ENCODE data around the gene CTBP2.

CTBP2 gene

DNA sequence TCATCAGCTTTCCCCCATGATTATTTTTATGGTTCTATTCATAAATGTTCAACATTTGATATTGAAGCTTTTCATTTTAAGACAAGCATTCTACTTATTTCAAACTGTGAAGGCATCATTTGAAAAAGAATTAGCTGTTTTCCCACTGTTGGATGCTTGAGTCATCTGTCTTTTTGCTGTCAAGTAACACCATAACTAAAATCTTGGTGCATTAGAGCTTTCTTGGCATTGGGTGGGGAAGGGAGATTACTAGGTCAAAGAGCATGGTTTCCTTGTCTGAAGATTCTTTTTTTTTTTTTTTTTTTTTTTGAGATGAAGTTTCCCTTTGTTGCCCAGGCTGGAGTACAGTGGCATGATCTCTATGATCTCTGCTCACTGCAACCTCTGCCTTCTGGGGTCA is 68.5 kb downstream of the CTBP2 start:
- no peak overlapping the region for H3K4me3 ChIP-seq (ENCODE audit: low read length in 2 of 2)
- H3K4me1 ChIP-seq (ENCODE audit: control insufficient read depth in 2 of 2, insufficient read depth in 2 of 2, low read length in 2 of 2) = peaks cover 0 to 10% of the 10 kb centered on the region in 2 donors
- peaks cover 17 to 22% of the 10 kb centered on the region in 2 donors for H3K36me3 ChIP-seq (ENCODE audit: control insufficient read depth in 2 of 2, insufficient read depth in 2 of 2, low read length in 2 of 2)
- H3K27me3 ChIP-seq (ENCODE audit: control insufficient read depth in 2 of 2, insufficient read depth in 2 of 2, low read length in 2 of 2) = no peaks in the 10 kb centered on the region
- no peak overlapping the region for H3K27ac ChIP-seq (ENCODE audit: low read depth in 2 of 2, low read length in 2 of 2)
- H3K9ac ChIP-seq (ENCODE audit: low read depth in 1 of 2, low read length in 2 of 2) = no peak overlapping the region
- no peaks in the 10 kb centered on the region for H3K9me3 ChIP-seq (ENCODE audit: control insufficient read depth in 2 of 2, low read length in 2 of 2)

DNA sequence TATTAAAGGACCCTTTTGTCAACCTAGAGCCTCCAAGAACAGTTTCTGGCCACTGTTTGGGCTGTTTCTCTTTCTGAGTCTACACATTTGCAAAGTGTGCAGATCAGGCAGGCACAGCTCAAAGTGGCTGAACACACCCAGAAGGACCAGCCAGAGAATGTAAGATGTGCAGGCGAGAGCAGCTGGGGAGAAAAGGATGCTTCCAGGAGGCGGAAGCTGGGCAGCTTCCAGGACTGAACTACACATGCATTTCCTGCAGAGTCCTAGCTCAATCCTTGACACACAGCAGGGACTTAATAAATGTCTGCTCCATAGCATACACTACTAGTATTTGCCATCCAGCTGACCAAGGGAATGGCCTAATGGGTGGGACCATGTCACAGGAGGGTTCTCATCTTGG is 70.9 kb downstream of the CTBP2 start:
- peaks cover 0 to 10% of the 10 kb centered on the region in 2 donors for H3K4me1 ChIP-seq (ENCODE audit: control insufficient read depth in 2 of 2, insufficient read depth in 2 of 2, low read length in 2 of 2)
- no peak overlapping the region for H3K4me3 ChIP-seq (ENCODE audit: low read length in 2 of 2)
- H3K9ac ChIP-seq (ENCODE audit: low read depth in 1 of 2, low read length in 2 of 2) = no peak overlapping the region
- H3K36me3 ChIP-seq (ENCODE audit: control insufficient read depth in 2 of 2, insufficient read depth in 2 of 2, low read length in 2 of 2) = peaks cover 24 to 25% of the 10 kb centered on the region in 2 donors
- no peak overlapping the region for H3K27ac ChIP-seq (ENCODE audit: low read depth in 2 of 2, low read length in 2 of 2)
- no peaks in the 10 kb centered on the region for H3K27me3 ChIP-seq (ENCODE audit: control insufficient read depth in 2 of 2, insufficient read depth in 2 of 2, low read length in 2 of 2)
- H3K9me3 ChIP-seq (ENCODE audit: control insufficient read depth in 2 of 2, low read length in 2 of 2) = no peaks in the 10 kb centered on the region

DNA sequence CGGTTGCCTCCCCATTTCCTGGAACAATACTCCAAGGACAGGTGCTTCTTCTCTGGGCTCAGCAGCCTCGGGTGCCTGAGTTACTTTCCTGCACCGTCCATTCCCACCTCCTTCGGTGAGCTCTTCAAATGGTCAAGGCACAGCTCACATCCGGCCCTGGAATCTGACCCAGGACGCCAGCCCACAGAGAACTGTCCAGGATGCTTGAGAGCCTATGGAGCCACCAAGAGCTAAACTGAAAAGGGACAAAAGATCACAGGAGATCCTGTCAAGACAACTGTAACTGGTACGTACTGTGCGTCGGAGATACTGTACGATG is 72.5 kb downstream of the CTBP2 start:
- Histone ChIP-seq H3K27me3 (ENCODE audit: control insufficient read depth in 2 of 2, insufficient read depth in 2 of 2, low read length in 2 of 2) (no peaks in the 10 kb centered on the region), H3K27ac (ENCODE audit: low read depth in 2 of 2, low read length in 2 of 2) (no peak overlapping the region), H3K9ac (ENCODE audit: low read depth in 1 of 2, low read length in 2 of 2) (no peak overlapping the region)

DNA sequence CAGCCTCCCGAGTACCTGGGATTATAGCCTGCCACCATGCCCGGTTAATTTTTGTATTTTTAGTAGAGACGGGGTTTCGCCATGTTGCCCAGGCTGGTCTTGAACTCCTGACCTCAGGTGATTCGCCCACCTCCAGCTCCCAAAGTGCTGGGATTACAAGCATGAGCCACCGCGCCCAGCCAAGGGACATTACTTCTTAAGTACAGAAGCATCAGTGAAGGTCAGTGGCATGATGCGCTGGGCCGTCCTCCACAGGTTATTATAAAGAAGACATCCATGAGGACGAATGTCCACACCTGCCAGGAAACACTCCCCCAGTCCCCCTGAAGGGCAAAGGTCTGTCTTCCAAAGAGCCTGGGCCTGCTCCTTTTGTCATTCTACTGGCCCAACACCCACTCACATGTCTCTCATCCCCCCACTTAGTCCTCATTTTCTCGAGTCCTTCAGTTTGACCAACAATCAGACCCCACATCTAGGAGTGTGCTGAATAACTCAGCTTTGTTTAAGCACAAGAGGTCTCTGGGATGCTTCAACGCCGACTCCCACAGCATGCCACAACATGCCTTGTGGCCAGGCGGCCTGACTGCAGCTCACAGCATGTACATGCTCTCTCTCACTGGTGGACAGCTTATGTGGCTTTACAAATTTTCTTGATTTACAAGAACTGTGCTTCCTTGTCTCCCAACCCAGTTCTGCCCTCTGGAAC is 73.0 kb downstream of the CTBP2 start:
- Histone ChIP-seq H3K27me3 (ENCODE audit: control insufficient read depth in 2 of 2, insufficient read depth in 2 of 2, low read length in 2 of 2) (no peaks in the 10 kb centered on the region), H3K9me3 (ENCODE audit: control insufficient read depth in 2 of 2, low read length in 2 of 2) (no peaks in the 10 kb centered on the region), H3K9ac (ENCODE audit: low read depth in 1 of 2, low read length in 2 of 2) (no peak overlapping the region), H3K4me3 (ENCODE audit: low read length in 2 of 2) (no peak overlapping the region), H3K4me1 (ENCODE audit: control insufficient read depth in 2 of 2, insufficient read depth in 2 of 2, low read length in 2 of 2) (peaks cover 0 to 2% of the 10 kb centered on the region in 2 donors), H3K27ac (ENCODE audit: low read depth in 2 of 2, low read length in 2 of 2) (no peak overlapping the region), H3K36me3 (ENCODE audit: control insufficient read depth in 2 of 2, insufficient read depth in 2 of 2, low read length in 2 of 2) (peaks cover 22 to 28% of the 10 kb centered on the region in 2 donors)

More for the DNA sequence above, 72.5 kb downstream of the CTBP2 start:
- peaks cover 2 to 5% of the 10 kb centered on the region in 2 donors for H3K4me1 ChIP-seq (ENCODE audit: control insufficient read depth in 2 of 2, insufficient read depth in 2 of 2, low read length in 2 of 2)
- H3K4me3 ChIP-seq (ENCODE audit: low read length in 2 of 2) = no peak overlapping the region
- peaks cover 22 to 28% of the 10 kb centered on the region in 2 donors for H3K36me3 ChIP-seq (ENCODE audit: control insufficient read depth in 2 of 2, insufficient read depth in 2 of 2, low read length in 2 of 2)
- H3K9me3 ChIP-seq (ENCODE audit: control insufficient read depth in 2 of 2, low read length in 2 of 2) = no peaks in the 10 kb centered on the region

DNA sequence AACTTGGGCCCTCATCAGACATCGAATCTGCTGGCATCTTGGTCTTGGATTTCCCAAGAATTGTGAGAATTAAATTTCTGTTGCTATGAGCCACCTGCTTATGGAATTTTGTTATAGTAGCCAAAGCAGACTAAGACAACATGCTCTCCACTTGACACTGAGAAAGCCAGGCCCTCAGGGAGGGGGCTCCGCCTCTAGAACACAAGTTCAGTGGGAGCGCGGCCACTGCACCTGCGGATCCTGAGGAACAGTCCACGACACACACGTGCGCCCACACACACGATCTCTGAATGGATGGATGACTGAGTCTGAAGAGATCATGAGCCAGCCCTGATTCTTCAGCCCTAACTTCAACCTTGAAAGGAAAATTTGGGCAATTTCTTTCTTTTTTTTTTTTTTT is 73.7 kb downstream of the CTBP2 start:
- H3K9me3 ChIP-seq (ENCODE audit: control insufficient read depth in 2 of 2, low read length in 2 of 2) = no peaks in the 10 kb centered on the region
- H3K4me3 ChIP-seq (ENCODE audit: low read length in 2 of 2) = no peak overlapping the region
- peaks cover 0 to 2% of the 10 kb centered on the region in 2 donors for H3K4me1 ChIP-seq (ENCODE audit: control insufficient read depth in 2 of 2, insufficient read depth in 2 of 2, low read length in 2 of 2)
- peaks cover 22 to 28% of the 10 kb centered on the region in 2 donors for H3K36me3 ChIP-seq (ENCODE audit: control insufficient read depth in 2 of 2, insufficient read depth in 2 of 2, low read length in 2 of 2)
- H3K27ac ChIP-seq (ENCODE audit: low read depth in 2 of 2, low read length in 2 of 2) = no peak overlapping the region
- no peak overlapping the region for H3K9ac ChIP-seq (ENCODE audit: low read depth in 1 of 2, low read length in 2 of 2)
- H3K27me3 ChIP-seq (ENCODE audit: control insufficient read depth in 2 of 2, insufficient read depth in 2 of 2, low read length in 2 of 2) = no peaks in the 10 kb centered on the region

DNA sequence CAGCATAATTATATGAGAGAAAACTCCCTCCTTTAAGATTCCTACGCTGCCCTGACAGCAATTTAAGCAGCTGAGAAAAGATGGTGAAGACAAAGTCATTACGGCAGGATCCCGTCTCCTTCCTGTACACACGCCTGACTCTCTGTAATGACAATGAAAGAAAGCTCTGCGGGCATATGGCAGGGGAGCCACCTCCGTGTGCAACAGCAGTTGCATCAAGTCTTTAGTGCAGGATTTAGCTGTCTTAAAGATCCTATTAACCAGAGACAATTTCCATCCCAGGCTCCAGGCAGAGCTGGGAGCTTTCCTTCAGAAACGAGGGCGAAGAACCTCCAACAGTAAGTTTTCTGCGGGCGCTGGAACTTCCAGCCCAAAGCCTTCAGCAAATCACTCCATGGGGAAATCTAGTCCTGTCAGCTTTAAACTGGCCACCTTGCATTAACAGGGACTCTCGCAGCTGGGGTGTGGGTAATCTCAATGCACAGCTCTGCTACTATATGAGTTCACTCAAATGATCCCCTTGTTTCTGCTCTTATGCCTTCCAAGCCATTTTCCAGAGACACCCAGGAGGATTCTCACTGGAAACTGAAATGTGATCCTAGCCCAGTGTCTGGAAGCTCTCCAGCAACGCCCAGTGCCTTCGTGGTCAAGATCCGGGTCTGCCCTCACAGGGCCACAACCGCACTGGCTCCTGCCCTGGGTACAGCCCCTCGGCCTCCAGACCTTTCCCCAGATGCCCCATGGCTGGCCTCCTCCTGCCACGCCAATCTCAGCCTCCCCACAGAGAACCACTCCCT is 74.9 kb downstream of the CTBP2 start:
- Histone ChIP-seq H3K9ac (ENCODE audit: low read depth in 1 of 2, low read length in 2 of 2) (no peak overlapping the region), H3K4me3 (ENCODE audit: low read length in 2 of 2) (no peak overlapping the region), H3K27ac (ENCODE audit: low read depth in 2 of 2, low read length in 2 of 2) (no peak overlapping the region)

DNA sequence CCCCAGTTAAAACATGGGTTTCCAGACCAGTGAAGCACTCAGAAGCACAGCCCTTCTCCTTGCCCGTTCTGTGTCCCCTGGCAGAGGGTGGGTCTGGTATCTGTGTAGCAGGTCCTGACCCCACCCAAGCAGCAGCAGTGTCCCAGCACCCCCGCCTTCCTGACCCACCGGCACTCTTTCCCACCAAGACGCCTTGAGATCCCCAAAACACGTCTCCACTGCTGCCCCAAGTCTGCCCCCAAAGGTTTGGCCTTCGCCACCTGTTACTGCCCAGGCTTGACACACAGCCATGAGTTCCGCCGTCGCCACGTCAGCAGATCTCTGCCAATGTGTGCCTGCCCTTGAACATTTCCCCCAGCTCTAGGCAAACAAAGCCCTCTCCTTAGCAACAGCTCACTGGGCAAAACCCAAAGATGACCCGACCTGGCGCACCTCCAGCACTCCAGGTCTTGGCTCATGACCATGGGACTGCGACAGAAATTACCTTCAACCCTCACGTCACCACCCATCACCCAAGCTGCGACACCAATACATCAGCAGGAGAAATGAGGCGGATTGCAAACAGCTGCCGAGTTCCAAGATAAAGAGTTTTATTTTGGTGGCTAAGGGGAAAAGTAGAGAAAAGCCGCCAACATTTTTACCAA is 75.6 kb downstream of the CTBP2 start:
- H3K4me1 ChIP-seq (ENCODE audit: control insufficient read depth in 2 of 2, insufficient read depth in 2 of 2, low read length in 2 of 2) = peaks cover 0 to 2% of the 10 kb centered on the region in 2 donors

More for the DNA sequence above, 74.9 kb downstream of the CTBP2 start:
- Histone ChIP-seq H3K4me1 (ENCODE audit: control insufficient read depth in 2 of 2, insufficient read depth in 2 of 2, low read length in 2 of 2) (peaks cover 0 to 2% of the 10 kb centered on the region in 2 donors), H3K36me3 (ENCODE audit: control insufficient read depth in 2 of 2, insufficient read depth in 2 of 2, low read length in 2 of 2) (peaks cover 20 to 28% of the 10 kb centered on the region in 2 donors), H3K9me3 (ENCODE audit: control insufficient read depth in 2 of 2, low read length in 2 of 2) (no peaks in the 10 kb centered on the region), H3K27me3 (ENCODE audit: control insufficient read depth in 2 of 2, insufficient read depth in 2 of 2, low read length in 2 of 2) (no peaks in the 10 kb centered on the region)

DNA sequence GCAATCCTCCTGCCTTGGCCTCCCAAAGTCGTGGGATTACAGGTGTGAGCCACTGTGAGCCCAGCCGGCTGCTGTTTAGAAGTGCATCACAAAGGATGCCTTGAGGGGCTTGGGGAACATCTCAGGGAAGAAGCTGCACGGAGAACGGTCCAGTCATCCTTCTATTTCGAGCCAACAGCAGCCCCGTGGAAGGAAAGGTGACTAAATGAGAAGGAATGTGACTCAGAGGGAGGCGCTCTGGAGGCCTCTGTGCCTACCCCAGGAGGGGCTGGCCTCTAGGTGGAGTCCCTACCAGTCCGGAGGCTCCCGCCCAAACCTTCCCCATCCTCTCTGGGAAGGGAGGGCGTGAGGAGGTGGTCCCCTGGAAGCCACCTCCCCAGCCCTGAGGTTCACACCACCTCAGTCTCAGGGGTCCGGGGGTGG is 76.2 kb downstream of the CTBP2 start:
- no peak overlapping the region for H3K9ac ChIP-seq (ENCODE audit: low read depth in 1 of 2, low read length in 2 of 2)
- no peaks in the 10 kb centered on the region for H3K27me3 ChIP-seq (ENCODE audit: control insufficient read depth in 2 of 2, insufficient read depth in 2 of 2, low read length in 2 of 2)
- H3K9me3 ChIP-seq (ENCODE audit: control insufficient read depth in 2 of 2, low read length in 2 of 2) = no peaks in the 10 kb centered on the region
- H3K4me3 ChIP-seq (ENCODE audit: low read length in 2 of 2) = no peak overlapping the region
- H3K27ac ChIP-seq (ENCODE audit: low read depth in 2 of 2, low read length in 2 of 2) = no peak overlapping the region
- peaks cover 0 to 2% of the 10 kb centered on the region in 2 donors for H3K4me1 ChIP-seq (ENCODE audit: control insufficient read depth in 2 of 2, insufficient read depth in 2 of 2, low read length in 2 of 2)
- peaks cover 20 to 28% of the 10 kb centered on the region in 2 donors for H3K36me3 ChIP-seq (ENCODE audit: control insufficient read depth in 2 of 2, insufficient read depth in 2 of 2, low read length in 2 of 2)

More for the DNA sequence above, 75.6 kb downstream of the CTBP2 start:
- Histone ChIP-seq H3K36me3 (ENCODE audit: control insufficient read depth in 2 of 2, insufficient read depth in 2 of 2, low read length in 2 of 2) (peaks cover 20 to 28% of the 10 kb centered on the region in 2 donors), H3K9ac (ENCODE audit: low read depth in 1 of 2, low read length in 2 of 2) (no peak overlapping the region), H3K9me3 (ENCODE audit: control insufficient read depth in 2 of 2, low read length in 2 of 2) (no peaks in the 10 kb centered on the region), H3K27ac (ENCODE audit: low read depth in 2 of 2, low read length in 2 of 2) (no peak overlapping the region), H3K4me3 (ENCODE audit: low read length in 2 of 2) (no peak overlapping the region), H3K27me3 (ENCODE audit: control insufficient read depth in 2 of 2, insufficient read depth in 2 of 2, low read length in 2 of 2) (no peaks in the 10 kb centered on the region)

DNA sequence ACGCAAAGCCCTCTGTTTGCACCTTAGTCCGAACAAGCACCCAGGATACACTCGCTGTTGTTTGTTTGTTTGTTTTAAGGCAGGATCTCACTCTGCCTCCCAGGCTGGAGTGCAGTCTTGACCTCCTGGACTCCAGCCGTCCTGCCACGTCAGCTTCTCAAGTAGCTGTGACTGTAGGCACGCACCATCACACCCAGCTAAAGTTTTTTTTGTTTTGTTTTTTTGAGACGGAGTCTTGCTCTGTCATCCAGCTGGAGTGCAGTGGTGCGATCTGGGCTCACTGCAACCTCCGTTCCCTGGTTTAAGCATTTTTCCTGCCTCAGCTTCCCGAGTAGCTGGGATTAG is 76.8 kb downstream of the CTBP2 start:
- Histone ChIP-seq H3K36me3 (ENCODE audit: control insufficient read depth in 2 of 2, insufficient read depth in 2 of 2, low read length in 2 of 2) (peaks cover 20 to 26% of the 10 kb centered on the region in 2 donors), H3K27me3 (ENCODE audit: control insufficient read depth in 2 of 2, insufficient read depth in 2 of 2, low read length in 2 of 2) (no peaks in the 10 kb centered on the region), H3K4me3 (ENCODE audit: low read length in 2 of 2) (no peak overlapping the region), H3K9me3 (ENCODE audit: control insufficient read depth in 2 of 2, low read length in 2 of 2) (no peaks in the 10 kb centered on the region), H3K4me1 (ENCODE audit: control insufficient read depth in 2 of 2, insufficient read depth in 2 of 2, low read length in 2 of 2) (peaks cover 0 to 2% of the 10 kb centered on the region in 2 donors), H3K9ac (ENCODE audit: low read depth in 1 of 2, low read length in 2 of 2) (no peak overlapping the region), H3K27ac (ENCODE audit: low read depth in 2 of 2, low read length in 2 of 2) (no peak overlapping the region)

Data from mucosa of rectum (tissue), 2 donors.